Measurements from ENCODE around the gene ZBTB7C.

The ZBTB7C gene

DNA sequence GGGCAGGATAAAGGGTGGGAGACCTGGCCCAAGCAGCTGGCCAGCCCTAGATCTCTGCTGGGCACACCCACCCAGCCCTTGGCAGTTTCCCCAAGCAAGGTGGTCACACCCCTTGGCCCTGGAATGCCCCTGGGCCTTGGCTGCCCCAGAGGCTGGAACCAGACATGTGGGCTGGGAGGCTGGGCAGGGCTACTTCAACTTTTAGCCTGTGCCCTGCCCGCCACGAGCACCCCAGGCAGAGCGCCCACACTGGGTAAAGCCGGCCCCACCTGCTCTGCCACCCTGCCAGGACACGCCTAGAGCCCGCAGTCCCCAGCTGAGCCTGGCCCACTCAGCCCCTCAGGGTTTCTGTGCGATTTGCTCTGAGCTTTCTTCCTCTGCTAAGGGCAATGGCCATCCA is 359.0 kb downstream of the ZBTB7C start:
- no peak for DNase-seq

DNA sequence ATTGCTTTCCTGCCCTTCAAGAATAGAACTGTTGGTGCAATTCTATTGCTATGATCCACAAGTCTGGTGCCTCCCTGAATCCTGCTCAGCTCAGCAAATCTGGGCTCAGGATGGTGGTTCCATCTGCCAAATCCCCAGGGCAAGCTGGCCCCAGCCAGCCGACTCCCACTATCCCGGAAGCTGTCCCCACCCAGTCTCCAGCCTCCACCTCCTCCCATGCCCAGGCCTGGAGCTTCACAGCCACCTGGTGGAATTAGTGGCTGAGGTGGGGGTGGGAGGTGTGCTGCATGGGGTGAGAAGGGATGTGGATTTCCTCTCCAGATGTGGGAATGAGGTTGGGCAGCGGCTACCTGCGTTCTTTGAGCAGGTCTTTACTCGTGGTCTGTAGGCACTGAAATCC is 359.4 kb downstream of the ZBTB7C start:
- DNase-seq = no peak

DNA sequence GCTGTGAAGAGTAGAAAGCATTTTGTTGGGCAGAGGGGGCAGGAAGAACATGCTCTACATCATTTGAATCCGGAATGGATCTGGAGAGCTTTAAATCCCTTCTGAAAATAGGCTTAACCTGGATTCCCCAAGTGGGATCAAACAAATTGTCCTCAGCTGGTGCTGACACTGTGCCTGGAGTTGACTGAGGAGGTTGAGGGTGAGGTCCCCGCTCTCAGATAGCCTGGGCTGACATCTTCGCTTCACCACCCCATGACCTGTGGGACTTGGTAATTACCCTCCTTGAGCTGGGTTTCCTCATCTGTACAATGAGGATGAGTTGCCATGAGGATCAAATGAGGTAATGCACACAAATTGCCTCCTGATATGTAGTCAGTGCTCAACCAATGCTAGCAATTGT is 360.9 kb downstream of the ZBTB7C start:
- no peak for DNase-seq

GRCh38 chr18:48046843-48047242 is 362.3 kb downstream of the ZBTB7C start:
- DNase-seq = no peak

GRCh38 chr18:48045744-48046143 is 363.4 kb downstream of the ZBTB7C start:
- DNase-seq = no peak

GRCh38 chr18:48044944-48045343 is 364.2 kb downstream of the ZBTB7C start:
- no peak for DNase-seq

DNA sequence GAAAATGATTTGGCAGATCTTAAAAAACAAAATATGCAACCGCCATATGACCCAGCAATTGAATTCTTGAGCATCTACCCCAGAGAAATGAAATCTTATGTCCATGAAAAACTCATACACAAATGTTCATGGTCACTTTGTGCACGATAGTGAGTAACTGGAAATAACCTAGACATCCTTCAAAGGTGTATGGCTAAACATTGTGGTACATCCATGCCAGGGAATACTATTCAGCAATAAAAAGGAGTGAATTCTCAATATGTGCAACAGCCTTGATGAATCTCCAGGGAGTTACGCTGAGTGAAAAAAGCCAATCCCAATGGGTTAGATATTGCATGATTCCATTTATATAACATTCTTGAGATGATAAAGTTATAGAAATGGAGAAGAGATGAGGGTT is 366.0 kb downstream of the ZBTB7C start:
- no peak for DNase-seq

DNA sequence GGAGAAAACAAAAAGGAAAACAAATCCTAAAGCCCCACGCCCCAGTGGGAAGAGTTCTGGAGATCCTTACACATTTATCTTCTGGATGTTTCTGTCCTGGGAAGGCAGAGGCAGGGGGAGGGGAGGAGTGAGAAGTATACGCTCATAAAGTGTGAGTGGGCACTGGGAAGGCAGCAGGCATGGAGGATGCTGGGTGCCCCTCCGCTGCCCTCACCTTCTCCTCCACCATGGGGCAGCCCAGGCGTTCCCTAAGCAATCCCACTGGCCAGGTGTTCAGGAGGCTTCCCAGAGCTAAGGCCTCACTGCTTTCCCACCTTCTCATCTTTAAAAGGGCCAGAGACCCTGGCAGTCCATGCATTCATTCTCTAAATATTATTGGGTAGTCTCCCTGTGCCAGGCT is 366.8 kb downstream of the ZBTB7C start:
- DNase-seq = no peak

GRCh38 chr18:48040457-48041110 is 368.6 kb downstream of the ZBTB7C start:
- no peak for DNase-seq

DNA sequence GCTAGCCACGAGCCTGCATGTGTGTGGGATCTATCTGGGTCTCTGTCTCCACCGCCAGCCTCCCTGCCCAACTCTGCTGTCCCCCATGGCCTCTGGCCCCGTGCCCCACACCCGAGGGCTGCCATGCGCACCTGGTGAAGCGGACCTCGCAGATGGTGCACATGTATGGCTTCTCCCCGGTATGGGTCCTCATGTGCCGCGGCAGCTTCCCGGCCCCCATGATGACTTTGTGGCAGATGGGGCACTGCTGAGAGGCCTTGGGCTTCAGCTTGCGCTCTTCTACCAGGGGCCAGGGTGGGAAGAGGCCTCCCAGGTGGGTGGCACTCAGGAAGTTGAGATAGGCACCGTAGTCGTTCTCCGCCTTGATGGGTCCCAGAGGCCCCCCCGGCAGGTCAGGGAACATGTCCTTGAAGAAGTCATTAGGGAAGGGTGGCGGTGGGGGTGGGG is 369.4 kb downstream of the ZBTB7C start:
- no peak for DNase-seq

- DNase-seq = no peak
Measured at GRCh38 chr18:48038636-48039035, 370.5 kb downstream of the ZBTB7C start.

- no peak for DNase-seq
Measured at GRCh38 chr18:48037481-48038271, 371.5 kb downstream of the ZBTB7C start.

- DNase-seq = no peak
Measured at GRCh38 chr18:48036641-48037421, 372.4 kb downstream of the ZBTB7C start.

DNA sequence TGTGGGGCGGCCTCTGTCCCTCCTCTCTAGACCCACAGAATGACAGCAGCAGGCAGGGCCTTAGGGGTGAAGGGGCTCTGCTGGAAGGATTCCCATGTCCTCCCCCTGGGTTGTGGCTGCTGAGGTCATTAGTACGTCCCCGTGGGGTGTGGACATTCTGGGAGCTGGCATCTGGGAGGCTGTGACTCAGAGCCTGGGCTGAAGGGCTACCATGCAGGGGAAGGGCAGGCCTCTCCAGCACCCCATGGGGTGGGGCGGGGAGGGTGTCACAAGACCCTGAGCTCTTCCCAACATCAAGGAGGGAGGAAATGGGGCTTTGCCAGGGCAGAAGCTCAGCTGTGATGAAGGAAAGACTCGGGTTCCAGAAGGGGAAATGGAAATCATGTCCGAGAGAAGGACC is 373.0 kb downstream of the ZBTB7C start:
- no peak for DNase-seq

GRCh38 chr18:48035556-48035860 is 373.7 kb downstream of the ZBTB7C start:
- DNase-seq = no peak

DNA sequence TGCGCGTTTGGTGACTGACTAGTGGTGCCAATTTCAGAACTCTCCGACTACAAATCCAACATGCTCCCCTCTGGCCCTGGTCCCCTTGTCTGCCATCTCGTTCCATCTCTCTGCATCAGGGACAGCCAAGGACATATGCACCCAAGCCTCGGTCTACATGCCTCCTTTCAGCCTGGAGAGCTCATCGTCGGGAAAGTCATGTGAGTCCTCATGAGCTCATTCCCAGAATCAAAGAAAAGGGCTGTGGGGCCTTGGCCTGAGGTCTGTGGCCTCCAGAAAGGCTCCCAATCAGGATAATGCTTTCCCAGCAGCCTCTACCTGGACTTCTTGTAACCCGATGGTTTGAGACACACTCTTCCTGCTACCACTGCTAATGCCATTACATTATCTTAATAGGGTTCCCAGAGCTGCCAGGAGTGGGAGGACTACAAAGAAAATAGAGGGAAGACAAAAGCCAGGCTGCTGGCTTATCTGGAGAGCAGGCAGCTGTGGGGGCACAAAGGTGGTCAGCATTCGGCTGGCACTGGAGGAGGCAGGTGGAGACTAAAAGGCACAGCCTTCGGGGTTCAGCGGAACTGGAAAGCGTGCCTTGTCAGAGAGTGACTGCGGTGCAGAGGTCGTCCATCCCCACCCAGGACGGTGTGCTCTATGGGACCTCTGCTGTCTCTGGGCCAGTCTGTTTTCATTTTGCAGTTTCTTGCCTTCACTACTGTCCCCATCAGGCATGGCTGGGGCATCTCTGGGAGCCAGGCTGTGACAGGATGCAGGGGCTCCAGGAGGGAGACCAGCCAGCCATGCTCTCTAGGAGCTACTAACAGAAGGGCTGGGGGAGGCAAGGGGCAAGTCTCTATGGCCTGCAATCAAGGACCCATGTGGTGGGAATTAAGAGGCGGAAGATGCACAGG is 374.3 kb downstream of the ZBTB7C start:
- DNase-seq = no peak

DNA sequence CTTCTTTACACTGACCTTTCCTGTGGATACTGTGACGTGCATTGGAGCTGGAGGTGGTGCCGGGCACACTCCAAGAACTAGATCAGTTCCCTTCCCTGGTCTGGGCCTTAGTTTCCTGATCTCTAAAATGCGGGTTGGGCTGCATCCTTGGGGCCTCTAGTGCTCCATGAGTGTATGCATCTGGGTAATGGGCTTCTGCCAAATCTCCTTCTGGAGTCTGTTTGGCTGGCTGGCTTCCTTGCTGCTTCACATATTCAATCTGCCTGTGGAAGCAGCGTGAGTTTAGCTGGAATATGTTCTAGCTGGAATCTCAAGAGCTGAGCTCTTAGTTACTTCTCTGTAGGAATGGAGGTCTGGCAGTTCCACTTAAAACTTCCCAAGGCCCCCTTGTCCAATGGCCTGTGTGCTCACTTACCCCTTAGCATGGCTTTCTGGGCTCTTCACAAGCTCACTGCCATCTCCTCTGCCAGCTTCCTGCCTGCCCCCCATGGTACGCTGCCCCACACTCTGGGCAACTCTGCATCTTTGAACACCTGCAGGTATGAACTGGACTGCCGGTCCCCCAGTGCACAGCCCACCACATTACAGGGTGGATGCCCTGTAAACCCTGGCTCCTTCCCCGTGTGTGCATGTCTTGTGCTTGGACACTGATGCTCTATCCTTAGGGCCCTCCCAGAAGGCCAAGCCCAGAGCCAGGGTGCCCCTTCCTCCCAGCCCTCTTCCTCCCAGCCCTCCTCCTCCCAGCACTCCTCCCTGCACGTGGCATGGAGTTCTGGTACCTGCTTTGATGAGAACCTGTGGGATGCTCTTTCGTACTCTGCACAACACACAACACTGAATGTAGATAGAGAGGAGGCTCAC is 375.2 kb downstream of the ZBTB7C start:
- DNase-seq = no peak

DNA sequence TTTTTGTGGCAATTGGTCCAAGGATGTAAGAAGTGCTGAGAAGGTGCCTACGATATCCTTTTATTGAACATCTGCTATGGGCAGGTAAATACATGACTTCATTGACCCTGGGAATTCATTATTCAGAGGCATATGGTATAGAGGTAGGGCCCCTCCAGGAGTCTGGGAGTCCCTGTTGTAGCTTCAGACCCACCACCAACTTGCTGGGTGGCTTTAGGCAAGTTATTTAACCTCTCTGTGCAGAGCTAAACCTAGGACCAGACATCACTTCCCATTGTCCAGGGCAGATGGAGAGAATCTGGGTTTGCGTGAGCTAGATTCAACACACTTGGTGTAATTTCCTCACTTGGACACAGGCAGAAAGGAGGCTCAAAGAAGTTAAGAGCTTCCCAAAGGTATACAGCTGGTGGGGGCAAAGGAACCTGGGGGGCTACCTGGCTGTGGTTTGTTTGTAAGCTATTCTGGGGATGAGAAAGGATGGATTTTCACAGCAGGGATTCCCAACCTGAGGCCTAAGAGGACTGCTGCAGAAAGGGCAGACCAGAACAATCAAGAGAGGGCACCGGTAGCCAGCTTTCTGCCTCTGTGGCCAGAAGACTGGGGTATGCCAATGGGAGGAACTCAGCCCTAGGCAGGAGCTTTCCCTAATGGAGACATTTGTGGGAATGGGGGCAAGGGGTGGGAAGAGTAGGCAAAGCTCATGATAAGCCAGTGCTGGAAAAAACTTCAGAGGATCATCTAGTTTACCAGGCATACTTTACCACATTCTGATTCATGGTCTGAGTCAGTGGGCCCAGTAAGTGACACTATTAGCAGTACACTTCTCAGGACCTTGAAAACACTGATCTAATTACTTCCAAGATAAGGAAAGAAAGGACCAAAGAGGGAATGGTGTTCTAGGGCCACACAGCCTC is 376.1 kb downstream of the ZBTB7C start:
- no peak for DNase-seq

DNA sequence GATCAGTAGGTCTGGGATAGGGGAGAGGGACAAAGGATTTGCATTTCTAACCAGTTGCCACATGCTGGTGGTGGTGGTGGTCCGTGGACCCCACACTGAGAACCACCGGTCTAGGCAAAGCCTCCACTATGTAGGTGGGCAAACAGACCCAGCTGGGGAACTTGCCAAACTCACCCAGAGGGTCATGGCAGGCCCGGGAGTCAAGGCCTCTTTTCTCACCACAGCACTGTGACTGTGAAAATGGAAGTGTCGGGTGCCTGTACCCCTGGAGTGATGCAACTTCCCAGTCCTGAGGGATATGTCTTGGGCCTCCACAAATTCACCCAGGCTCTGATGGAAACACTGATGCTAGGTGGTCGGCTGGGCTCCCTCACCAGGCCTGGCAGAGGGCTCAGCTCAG is 377.5 kb downstream of the ZBTB7C start:
- no peak for DNase-seq

DNA sequence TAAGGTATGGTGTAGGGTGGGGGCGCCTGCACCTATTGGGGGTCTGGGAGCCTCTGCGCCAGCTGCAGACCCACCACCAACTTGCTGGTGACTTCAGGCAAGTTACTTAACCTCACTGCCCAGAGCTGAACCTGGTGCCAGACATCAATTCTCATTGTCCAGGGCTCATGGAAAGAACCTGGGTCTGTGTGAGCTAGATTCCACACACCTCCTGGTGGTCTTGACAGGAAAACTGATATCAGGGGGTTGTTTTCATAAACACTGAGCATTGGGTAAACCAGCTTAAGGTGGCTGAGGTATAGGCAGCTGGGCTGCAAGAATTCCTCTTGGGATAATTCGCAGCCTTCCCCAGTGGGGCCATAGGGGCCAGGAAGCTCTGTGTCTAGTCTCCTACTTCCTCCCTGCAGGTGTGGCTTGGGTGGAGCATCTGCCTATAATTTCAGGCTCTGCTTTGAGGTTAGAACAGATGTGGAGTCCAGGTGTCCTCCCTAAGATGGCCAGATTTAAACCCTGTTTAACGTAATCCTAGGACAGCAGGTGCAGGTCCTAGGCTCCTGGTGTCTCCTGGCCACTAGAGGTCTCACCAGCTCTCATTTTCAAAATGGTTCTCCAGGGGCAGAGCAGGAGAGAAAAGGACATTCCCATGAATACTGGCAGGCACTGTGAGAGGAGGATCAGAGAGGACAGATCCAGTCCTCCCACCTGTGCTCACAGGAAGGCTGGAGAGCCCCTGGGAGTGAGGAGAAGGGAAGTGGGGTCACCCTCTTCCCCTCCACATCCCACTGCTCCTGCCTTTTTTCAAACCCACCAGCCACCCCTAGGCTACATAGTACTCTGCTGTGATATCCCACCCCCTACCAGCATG is 378.3 kb downstream of the ZBTB7C start:
- no peak for DNase-seq
